ENCODE measurements around the gene RRAGA. TPM values are rescaled to one million over a fixed set of nuclear protein-coding genes. Genes with fewer than 3 reads are reported as not detected.

Gene RRAGA, protein sequence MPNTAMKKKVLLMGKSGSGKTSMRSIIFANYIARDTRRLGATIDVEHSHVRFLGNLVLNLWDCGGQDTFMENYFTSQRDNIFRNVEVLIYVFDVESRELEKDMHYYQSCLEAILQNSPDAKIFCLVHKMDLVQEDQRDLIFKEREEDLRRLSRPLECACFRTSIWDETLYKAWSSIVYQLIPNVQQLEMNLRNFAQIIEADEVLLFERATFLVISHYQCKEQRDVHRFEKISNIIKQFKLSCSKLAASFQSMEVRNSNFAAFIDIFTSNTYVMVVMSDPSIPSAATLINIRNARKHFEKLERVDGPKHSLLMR
- total RNA-seq: 68.0 TPM

DNA sequence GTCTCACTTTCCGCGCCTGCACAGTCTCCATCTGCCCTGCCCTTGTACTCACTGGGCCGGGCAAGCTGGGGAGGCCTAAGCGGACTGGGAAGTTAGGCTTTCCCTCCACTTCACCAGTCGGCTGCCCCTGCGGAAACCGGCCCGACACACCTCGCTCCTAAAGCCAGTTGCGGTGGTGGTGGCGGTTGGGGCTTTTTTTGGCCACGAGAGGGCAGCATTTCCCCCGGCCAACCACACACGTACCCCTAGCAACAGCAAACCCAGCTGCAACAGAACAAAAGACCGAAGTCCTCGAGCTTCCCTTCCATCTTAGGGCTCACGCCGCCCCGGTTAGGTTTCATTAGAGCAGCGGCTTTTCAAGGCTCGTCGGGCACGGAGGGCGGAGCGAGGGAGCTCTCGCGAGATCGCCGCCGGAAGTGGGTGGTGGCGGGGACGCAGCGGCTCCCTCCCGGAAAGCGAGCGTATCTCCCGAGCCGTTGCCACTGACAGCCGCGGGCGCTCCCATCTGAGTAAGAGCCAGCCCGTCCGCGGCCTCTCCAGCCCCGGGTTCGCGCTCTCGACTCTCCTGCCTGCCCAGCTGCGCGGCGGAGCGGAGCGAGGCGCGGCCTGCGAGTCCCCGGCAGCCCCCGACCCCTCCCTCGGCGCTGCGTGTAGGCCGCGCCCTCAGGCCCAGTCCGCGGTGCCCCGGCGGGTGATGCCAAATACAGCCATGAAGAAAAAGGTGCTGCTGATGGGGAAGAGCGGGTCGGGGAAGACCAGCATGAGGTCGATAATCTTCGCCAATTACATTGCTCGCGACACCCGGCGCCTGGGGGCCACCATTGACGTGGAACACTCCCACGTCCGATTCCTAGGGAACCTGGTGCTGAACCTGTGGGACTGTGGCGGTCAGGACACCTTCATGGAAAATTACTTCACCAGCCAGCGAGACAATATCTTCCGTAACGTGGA, at the start of gene RRAGA:
Gene RRAGA (plus strand): TSS at position 462 of the 951 bp plus-strand sequence. CDS start 233 bp downstream, at position 695.
- peak in 1 of 2 donors; percentile 95 for DNase-seq (ENCODE audit: extremely low spot score in 2 of 2)
- H3K27me3 ChIP-seq: no peaks in the 10 kb centered on the region
- H3K27ac ChIP-seq: peak within 1 kb of the TSS; percentile 95
- peak in 1 of 2 donors; percentile 75 for TF ChIP-seq POLR2A (IDR thresholded peaks at IDR 0.05)
- TF ChIP-seq, protein P1, sequence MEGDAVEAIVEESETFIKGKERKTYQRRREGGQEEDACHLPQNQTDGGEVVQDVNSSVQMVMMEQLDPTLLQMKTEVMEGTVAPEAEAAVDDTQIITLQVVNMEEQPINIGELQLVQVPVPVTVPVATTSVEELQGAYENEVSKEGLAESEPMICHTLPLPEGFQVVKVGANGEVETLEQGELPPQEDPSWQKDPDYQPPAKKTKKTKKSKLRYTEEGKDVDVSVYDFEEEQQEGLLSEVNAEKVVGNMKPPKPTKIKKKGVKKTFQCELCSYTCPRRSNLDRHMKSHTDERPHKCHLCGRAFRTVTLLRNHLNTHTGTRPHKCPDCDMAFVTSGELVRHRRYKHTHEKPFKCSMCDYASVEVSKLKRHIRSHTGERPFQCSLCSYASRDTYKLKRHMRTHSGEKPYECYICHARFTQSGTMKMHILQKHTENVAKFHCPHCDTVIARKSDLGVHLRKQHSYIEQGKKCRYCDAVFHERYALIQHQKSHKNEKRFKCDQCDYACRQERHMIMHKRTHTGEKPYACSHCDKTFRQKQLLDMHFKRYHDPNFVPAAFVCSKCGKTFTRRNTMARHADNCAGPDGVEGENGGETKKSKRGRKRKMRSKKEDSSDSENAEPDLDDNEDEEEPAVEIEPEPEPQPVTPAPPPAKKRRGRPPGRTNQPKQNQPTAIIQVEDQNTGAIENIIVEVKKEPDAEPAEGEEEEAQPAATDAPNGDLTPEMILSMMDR (IDR thresholded peaks at IDR 0.05): peak; percentile 88 to 96 (median 88)
- TF ChIP-seq POLR2AphosphoS5 (IDR thresholded peaks at IDR 0.05; ENCODE audit: insufficient read depth in 1 of 2, low read depth in 1 of 2): peak; percentile 86 to 94
- H3K9me3 ChIP-seq: no peaks in the 10 kb centered on the region
- peaks cover 39% of the 10 kb centered on the region for H3K4me1 ChIP-seq
- H3K36me3 ChIP-seq: no peaks in the 10 kb centered on the region
- peak within 1 kb of the TSS; percentile 83 to 96 for H3K4me3 ChIP-seq
- intact Hi-C loops (cut with DNase I): loop anchor here (2.0 to 10.0 kb wide), 2 partner anchors 54 to 126 kb away; partner anchors contain the start of gene HAUS6

DNA sequence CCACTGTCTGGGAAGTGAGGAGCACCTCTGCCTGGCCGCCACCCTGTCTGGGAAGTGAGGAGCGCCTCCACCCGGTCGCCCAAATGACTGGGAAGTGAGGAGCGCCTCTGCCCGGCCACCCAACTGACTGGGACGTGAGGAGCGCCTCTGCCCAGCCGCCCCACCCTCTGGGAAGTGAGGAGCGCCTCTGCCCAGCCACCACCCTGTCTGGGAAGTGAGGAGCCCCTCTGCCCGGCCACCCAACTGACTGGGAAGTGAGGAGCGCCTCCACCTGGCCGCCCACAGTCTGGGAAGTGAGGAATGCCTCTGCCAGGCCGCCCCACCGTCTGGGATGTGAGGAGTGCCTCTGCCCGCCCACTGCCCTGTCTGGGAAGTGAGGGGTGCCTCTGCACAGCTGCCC, 49.1 kb upstream of the RRAGA start:
- Histone ChIP-seq H3K4me1 (no peaks in the 10 kb centered on the region), H3K36me3 (no peaks in the 10 kb centered on the region), H3K9me3 (no peaks in the 10 kb centered on the region), H3K27me3 (no peaks in the 10 kb centered on the region), H3K27ac (no peak overlapping the region), H3K4me3 (no peak overlapping the region)
- DNase-seq (ENCODE audit: extremely low spot score in 2 of 2): no peak
- intact Hi-C loops (cut with DNase I): no loop called here
- TF ChIP-seq POLR2A (IDR thresholded peaks at IDR 0.05) (no peak), POLR2AphosphoS5 (IDR thresholded peaks at IDR 0.05; ENCODE audit: insufficient read depth in 1 of 2, low read depth in 1 of 2) (no peak)
- TF ChIP-seq, protein P1 (IDR thresholded peaks at IDR 0.05): no peak

DNA sequence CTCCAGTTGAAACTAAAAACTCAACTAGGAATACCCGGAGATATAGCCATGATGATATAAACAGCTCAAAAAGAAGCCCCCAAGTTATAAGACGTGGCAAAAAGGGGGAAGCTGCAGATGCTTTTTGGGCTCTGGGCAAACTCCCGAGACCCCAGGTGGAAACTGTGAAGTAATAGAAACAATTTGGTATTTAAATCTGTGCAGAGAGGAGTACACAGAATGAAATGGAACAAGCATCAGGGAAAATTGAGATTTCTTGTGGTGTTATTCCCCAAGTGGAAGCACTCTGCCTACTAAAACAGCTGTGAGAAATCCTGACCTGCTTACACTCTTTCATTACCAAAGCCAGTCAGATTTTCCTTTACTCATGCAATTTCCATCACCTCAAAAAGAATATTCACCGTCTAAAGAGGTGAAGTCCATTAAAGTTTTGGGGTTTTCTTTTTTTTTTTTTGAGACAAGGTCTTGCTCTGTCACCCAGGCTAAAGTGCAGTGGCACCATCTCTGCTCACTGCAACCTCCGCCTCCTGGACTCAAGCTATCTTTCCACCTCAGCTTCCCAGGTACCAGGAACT, 39.7 kb upstream of the RRAGA start:
- Histone ChIP-seq H3K4me1 (peaks cover 4% of the 10 kb centered on the region), H3K27ac (no peak overlapping the region), H3K36me3 (no peaks in the 10 kb centered on the region), H3K9me3 (no peaks in the 10 kb centered on the region), H3K4me3 (no peak overlapping the region), H3K27me3 (no peaks in the 10 kb centered on the region)
- intact Hi-C loops (cut with DNase I): no loop called here
- TF ChIP-seq, protein P1 (IDR thresholded peaks at IDR 0.05): no peak
- TF ChIP-seq POLR2A (IDR thresholded peaks at IDR 0.05): no peak
- no peak for TF ChIP-seq POLR2AphosphoS5 (IDR thresholded peaks at IDR 0.05; ENCODE audit: insufficient read depth in 1 of 2, low read depth in 1 of 2)
- DNase-seq (ENCODE audit: extremely low spot score in 2 of 2): no peak

DNA sequence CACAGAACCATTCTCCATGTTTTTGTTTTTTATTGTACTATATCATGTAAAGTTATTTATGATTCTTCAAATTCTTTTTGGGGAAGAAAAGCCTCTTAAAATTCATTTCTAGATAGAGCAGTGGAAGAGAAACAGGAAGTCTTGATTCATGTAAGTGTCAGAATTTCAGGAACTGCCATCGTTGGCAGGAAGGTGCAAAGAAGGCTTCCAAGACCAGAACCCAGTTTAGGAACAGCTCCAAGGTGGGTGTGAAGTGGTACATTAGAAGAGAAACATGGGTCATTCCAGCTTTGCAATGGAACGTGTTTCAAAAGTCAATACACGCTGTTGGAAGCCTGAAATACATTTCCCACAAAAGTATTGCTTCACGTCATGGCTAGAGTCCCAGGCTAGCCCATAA, 31.0 kb upstream of the RRAGA start:
- H3K4me1 ChIP-seq: peaks cover 5% of the 10 kb centered on the region
- H3K27ac ChIP-seq: no peak overlapping the region
- no peak for TF ChIP-seq POLR2AphosphoS5 (IDR thresholded peaks at IDR 0.05; ENCODE audit: insufficient read depth in 1 of 2, low read depth in 1 of 2)
- no peak for TF ChIP-seq POLR2A (IDR thresholded peaks at IDR 0.05)
- TF ChIP-seq, protein P1 (IDR thresholded peaks at IDR 0.05): no peak
- H3K9me3 ChIP-seq: no peaks in the 10 kb centered on the region
- no peaks in the 10 kb centered on the region for H3K36me3 ChIP-seq
- no peaks in the 10 kb centered on the region for H3K27me3 ChIP-seq
- H3K4me3 ChIP-seq: no peak overlapping the region
- intact Hi-C loops (cut with DNase I): no loop called here
- no peak for DNase-seq (ENCODE audit: extremely low spot score in 2 of 2)

All from vagina (tissue), 2 donors.